ENCODE measurements around the gene SSNA1.

Gene SSNA1

GRCh38 chr9:137223078-137223970, 34.8 kb downstream of the SSNA1 start (continued):
- TF ChIP-seq ZNF518A (tag by site-specific recombination; conservative IDR thresholded peaks at IDR 0.05; ENCODE audit: low read depth) = peak; percentile 63

GRCh38 chr9:137224830-137225694, 36.6 kb downstream of the SSNA1 start, which contains the start of gene CYSRT1:
CYSRT1 (plus strand) TSS chr9:137225174; CDS start chr9:137225622, 448 bp downstream.
- ChIA-PET POLR2A (interaction anchor here (3.5 to 17.2 kb wide), 3 partner anchors 16 to 95 kb away, joined by 31 to 304 read pairs (median 234); partner anchors contain the start of genes NDOR1, TMEM203, TPRN and TUBB4B), CTCF (interaction anchor here (0.7 to 6.7 kb wide), 10 partner anchors 9 to 445 kb away, joined by 3 to 69 read pairs (median 4); partner anchors contain the start of genes NPDC1, SAPCD2 and TUBB4B)
- no peaks in the 10 kb centered on the region for H3K9me3 ChIP-seq (ENCODE audit: control insufficient read depth, insufficient read depth, low read depth, low read length)
- H3K4me1 ChIP-seq (ENCODE audit: control insufficient read depth, insufficient read depth, low read length) = peaks cover 4% of the 10 kb centered on the region
- H3K27ac ChIP-seq (ENCODE audit: extremely low read depth, low read depth, low read length) = peak within 1 kb of the TSS; percentile 83; the same call in 1 of the 2 replicates
- peak within 1 kb of the TSS; percentile 89 for H3K4me3 ChIP-seq (ENCODE audit: low read depth, low read length)
- peaks cover 0 to 3% of the 10 kb centered on the region in 2 experiments; a peak in 1 of 3 replicates for H3K36me3 ChIP-seq (ENCODE audit: control insufficient read depth in 2 of 2, insufficient read depth in 1 of 2, low read length in 2 of 2)
- TF ChIP-seq PRDM6 (tag by site-specific recombination; IDR thresholded peaks at IDR 0.05) = no peak
- TF ChIP-seq SP2 (tag by site-specific recombination; IDR thresholded peaks at IDR 0.05) = peak; percentile 32
- no peak for TF ChIP-seq ZNF585B (tag by site-specific recombination; IDR thresholded peaks at IDR 0.05)
- no peak for TF ChIP-seq ZNF510 (tag by site-specific recombination; IDR thresholded peaks at IDR 0.05; ENCODE audit: insufficient replicate concordance)
- no peak for TF ChIP-seq ZNF549 (tag by site-specific recombination; IDR thresholded peaks at IDR 0.05)
- no peak for TF ChIP-seq ZNF664 (tag by site-specific recombination; IDR thresholded peaks at IDR 0.05)
- TF ChIP-seq ZSCAN23 (tag by site-specific recombination; IDR thresholded peaks at IDR 0.05) = no peak
- no peak for TF ChIP-seq ZNF274 (IDR thresholded peaks at IDR 0.05; ENCODE audit: low read length)
- TF ChIP-seq ZNF274 (tag by site-specific recombination; IDR thresholded peaks at IDR 0.05; ENCODE audit: borderline replicate concordance) = no peak
- no peak for TF ChIP-seq KLF8 (tag by site-specific recombination; IDR thresholded peaks at IDR 0.05)
- TF ChIP-seq ZNF138 (tag by site-specific recombination; IDR thresholded peaks at IDR 0.05; ENCODE audit: borderline replicate concordance) = no peak
- TF ChIP-seq RBAK (tag by site-specific recombination; IDR thresholded peaks at IDR 0.05) = no peak
- no peak for TF ChIP-seq ZBTB21 (tag by site-specific recombination; IDR thresholded peaks at IDR 0.05)
- TF ChIP-seq ZSCAN18 (tag by site-specific recombination; IDR thresholded peaks at IDR 0.05) = no peak
- TF ChIP-seq ZNF155 (tag by site-specific recombination; IDR thresholded peaks at IDR 0.05) = no peak
- no peak for TF ChIP-seq ZNF529 (tag by site-specific recombination; IDR thresholded peaks at IDR 0.05; ENCODE audit: insufficient replicate concordance)
- no peak for TF ChIP-seq ZNF140 (tag by site-specific recombination; IDR thresholded peaks at IDR 0.05)
- TF ChIP-seq KLF9 (tag by site-specific recombination; IDR thresholded peaks at IDR 0.05; ENCODE audit: low read depth) = 0 out of 2 replicates have a peak, but pooled peaks have one; percentile 28
- no peak for TF ChIP-seq TCF7L2 (IDR thresholded peaks at IDR 0.05; ENCODE audit: borderline replicate concordance, low read depth, low read length)
- peak; percentile 45 for TF ChIP-seq KLF1 (tag by site-specific recombination; IDR thresholded peaks at IDR 0.05)
- TF ChIP-seq ZSCAN4 (tag by site-specific recombination; IDR thresholded peaks at IDR 0.05) = no peak
- no peak for TF ChIP-seq ZNF311 (tag by site-specific recombination; IDR thresholded peaks at IDR 0.05; ENCODE audit: borderline replicate concordance)
- no peak for TF ChIP-seq ZNF624 (tag by site-specific recombination; IDR thresholded peaks at IDR 0.05)
- peak; percentile 44 for TF ChIP-seq SP3 (tag by site-specific recombination; IDR thresholded peaks at IDR 0.05)

Data from HEK293 (cell line).